Endometrial microvascular endothelial cells (primary cell): ENCODE measurements around the gene CHST1. TPM values are rescaled to one million over a fixed set of nuclear protein-coding genes. Genes with fewer than 3 reads are reported as not detected.

Experiments used
- in situ Hi-C: cut with HindIII; loops from 2 replicates; pipeline ENCODE4 v1.10.0; 2017; ENCODE audit warnings: low sequenced_read_pairs, low pct_unique_long_range_greater_than_20kb; ENCODE audit errors: inconsistent ontology term
- total RNA-seq: library from RNA; depleted of rRNA; stranded (reverse); fragments of >200 nt; gene quantifications from one replicate; pipeline ENCODE4 v1.2.3, GENCODE V29; 2015; ENCODE audit errors: inconsistent ontology term

The CHST1 gene
- total RNA-seq, 1 donor from 2014 or later: 2.0 TPM

- in situ Hi-C loops: no loop called here
Measured at GRCh38 chr11:45617871-45618601, 47.4 kb downstream of the CHST1 start.

DNA sequence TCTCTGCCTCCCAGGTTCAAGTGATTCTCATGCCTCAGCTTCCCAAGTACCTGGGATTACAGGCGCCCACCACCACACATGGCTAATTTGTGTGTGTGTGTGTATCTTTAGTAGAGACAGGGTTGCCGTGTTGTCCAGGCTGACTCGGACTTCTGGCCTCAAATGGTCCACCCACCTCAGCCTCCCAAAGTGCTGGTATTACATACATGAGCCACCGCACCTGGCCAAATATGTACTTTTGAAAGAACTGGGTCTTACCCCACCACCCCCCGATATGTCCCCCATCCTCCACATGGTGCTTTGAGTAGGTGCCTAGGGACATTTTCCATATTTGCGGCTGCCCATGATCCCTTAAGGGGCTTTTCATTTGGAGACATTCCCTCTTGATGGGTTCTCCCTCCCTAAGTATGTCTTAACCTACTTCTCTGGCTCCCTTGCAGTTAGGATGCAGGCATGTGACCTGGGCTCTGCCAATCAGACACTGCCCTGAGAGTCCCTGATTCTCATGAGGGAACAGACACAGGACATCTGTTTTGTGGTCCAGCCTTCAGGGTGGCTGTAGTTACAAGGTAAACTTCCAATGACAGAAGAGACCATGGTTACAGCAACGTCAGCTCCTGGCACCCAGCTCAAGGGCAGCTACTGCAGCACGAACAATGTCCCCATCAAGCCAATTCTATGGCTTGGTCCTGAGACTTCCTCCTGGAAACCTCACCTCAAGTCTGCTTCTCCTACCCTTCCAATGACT, 48.4 kb downstream of the CHST1 start:
- in situ Hi-C loops: no loop called here

DNA sequence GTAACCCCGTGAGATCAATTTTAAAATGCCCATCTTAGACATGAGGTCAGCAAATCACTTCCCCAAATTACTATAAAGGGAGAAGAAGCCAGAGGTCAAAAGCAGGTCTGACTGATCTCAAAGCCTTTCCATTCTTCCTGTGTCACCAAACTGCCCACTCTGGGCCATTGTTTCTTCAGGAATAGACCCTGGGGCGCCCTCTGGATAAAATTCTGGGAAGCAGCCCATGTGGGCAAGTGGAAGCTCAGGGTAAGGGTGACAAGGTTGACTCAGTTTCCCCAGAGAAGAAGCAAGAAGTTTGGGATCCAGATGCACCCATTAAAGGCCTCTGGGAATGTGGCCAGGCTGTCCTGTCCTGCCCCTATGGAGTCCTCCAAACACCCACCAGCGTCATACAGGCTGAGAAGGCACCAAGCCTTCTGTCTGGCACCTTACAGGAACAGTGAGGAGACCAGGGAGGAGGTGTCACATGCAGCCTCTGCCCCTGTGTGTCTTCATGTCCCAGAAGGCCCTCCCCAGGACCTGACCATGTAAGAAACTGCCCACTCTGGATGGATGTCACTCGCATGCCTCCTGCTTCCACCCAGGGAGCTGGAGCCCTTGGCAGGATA, 50.1 kb downstream of the CHST1 start:
- in situ Hi-C loops: no loop called here

- in situ Hi-C loops: no loop called here
Measured at GRCh38 chr11:45614196-45614828, 51.1 kb downstream of the CHST1 start.

DNA sequence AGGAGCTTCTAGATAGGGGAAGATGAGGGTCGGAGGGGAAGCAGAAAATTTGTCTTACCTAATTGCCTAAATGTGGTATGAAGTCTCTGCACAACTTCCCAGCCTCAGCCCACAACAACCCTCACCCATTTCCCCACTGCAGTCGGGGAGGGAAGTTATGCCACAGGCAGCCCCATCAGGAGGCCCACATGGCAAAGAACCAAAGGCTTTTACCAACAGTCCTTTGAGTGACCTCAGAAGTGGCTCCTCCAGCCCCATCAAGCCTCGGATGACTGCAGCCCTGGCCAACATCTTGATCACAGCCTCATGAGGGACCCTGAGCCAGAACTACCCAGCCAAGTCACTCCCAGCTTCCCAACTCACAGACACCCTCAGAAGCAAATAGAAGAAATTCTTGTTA, 54.8 kb downstream of the CHST1 start:
- in situ Hi-C loops: no loop called here

DNA sequence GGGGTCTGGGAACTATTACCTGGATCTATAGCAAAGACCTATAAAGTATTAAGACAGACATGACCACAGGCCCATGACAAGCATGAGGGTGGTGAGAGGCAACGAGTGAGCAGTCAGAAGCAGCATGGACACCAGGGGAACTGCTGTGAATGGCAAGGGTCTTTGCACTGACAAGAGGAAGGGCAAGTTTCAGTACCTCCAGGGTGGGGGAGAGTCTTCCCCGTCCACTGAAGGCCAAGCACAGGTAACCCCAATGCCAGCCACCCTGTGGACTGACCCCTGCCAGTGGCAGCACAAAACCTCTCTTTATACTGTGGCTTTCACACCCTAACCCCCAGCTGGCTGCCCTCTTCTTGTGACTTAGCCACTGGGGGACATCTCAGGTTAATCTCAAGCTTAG, 55.5 kb downstream of the CHST1 start:
- in situ Hi-C loops: no loop called here

DNA sequence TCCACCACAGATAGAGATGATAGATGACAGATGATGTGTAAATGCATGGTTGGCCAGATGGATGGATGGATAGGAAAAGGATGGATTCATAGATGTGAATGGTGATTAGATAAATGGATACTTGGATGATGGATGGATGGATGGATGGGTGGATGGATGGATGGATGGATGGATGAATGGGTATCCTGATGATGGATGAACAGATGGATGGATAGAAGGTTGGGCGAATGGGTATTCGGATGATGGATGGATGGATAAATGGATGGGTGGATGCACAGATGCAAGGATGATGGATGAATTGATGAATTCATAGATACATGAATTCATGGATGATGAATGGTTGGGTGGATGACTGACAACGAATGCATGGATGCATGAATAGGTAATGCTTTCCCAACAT, 56.1 kb downstream of the CHST1 start:
- in situ Hi-C loops: no loop called here

- in situ Hi-C loops: no loop called here
Measured at GRCh38 chr11:45607995-45608394, 57.4 kb downstream of the CHST1 start.

DNA sequence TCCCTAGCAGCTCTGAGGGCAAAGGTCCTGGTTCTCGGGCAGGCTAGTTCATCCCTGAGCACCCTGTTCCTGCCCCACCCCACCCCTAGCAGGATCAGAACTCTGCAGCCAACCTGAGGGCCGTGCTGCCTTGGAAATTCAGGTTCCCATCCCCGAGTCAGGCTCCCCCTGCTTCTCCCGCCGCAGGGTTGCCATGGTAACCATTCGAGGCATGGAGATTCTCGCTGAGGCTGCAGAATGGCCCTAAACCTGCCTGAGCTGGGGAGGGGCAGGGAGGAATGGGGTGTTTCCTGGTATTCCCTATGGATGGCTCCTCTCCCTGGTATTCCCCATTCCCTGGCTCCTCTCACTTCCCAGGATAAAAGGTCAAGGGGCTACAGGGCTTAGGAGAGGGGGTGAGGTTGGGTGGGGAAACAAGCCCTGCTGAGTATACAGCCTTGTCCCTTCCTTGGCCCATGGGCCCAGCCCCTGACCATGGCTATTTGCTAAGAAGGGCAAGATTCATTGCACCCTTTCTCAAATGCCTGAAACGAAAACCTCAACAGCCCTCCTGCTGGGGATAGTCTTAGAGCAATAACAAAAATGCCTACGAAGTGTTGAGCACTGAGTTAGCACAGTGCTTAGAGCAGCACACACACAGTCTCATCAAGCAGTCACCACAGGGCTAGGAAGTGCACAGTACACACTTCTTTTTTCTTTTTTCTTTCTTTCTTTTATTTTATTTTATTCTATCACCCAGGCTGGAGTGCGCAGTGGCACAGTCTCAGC, 58.7 kb downstream of the CHST1 start:
- in situ Hi-C loops: no loop called here

DNA sequence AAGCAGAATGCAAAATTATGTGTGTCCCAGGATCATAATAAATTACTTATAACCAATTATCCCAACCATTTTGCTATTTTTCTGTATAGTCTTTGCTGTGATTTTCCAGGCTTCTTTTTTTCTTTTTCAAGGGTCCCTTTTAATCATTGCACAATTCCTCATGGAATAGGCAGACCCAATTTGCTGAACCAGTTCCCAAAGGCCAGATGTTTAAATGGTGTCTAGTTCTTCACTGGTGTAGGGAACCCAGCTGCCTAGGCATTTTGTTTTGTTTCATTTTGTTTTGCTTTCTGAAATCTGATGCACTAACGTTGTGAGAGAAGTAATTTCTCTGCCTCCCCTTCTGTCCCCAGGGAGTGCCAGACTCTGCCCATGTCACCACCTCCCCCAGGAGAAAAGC, 60.4 kb downstream of the CHST1 start:
- in situ Hi-C loops: no loop called here

- in situ Hi-C loops: no loop called here
Measured at GRCh38 chr11:45603946-45604682, 61.3 kb downstream of the CHST1 start.

GRCh38 chr11:45599161-45599943, 66.1 kb downstream of the CHST1 start:
- in situ Hi-C loops: no loop called here

Other genes with a start within 250 kb of the CHST1 start
- 24.7 TPM for gene SLC35C1, start 139.5 kb upstream of the CHST1 start, total RNA-seq
- 11.1 TPM for gene CRY2, start 181.9 kb upstream of the CHST1 start, total RNA-seq
- gene MAPK8IP1, start 220.0 kb upstream of the CHST1 start, total RNA-seq: 1.9 TPM
- not detected for gene FREY1, start 241.6 kb upstream of the CHST1 start, total RNA-seq